ENCODE results near the gene THADA. TPM values are rescaled to one million over a fixed set of nuclear protein-coding genes. Genes with fewer than 3 reads are reported as not detected.

The THADA gene
- total and polyA plus RNA-seq, 5 donors from 2014 or later, result 19.1 to 52.9 (median 20.2) TPM

DNA sequence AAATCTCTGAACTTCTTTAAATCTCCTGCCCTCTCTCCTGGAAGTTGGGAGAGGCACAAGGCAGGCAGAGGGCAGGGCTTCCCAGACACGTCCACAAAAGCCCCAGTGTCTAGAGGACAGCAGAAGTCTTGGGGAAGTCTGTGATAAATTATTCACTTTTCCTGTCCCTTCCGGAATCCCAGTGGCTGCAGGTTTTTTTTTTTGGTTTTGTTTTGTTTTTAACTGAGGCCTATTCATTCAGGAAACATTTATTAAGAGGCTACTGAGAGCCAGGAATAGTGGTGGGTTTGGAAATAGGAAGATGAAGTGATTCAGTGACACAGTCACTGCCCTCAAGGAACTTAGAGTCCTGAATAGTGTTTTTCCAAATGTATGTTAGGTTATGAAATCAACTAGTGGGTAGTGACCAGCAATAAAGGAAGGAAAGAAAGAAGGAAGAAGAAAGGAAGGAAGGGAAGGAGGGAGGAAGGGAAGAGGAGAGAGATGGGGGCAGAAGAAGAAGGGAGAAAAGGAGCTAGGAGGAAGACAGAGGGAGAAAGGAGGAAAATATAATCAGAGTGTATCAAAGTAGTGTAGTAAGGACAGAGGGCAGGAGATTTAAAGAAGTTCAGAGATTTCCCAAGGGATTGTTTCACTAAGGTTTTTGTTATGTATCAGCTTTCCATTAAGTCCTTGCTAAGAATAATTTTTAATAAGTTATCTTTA lies 270.6 kb downstream of the THADA start:
- DNase-seq (no peak), ATAC-seq (ENCODE audit: low read depth in 2 of 2) (no peak)
- Mint-ChIP-seq H3K36me3 (peaks cover 46% of the 10 kb centered on the region), H3K27ac (peak overlapping the region in 1 of 3 donors; percentile 80), H3K9me3 (no peaks in the 10 kb centered on the region), H3K27me3 (no peaks in the 10 kb centered on the region), H3K4me3 (no peak overlapping the region), H3K4me1 (peaks cover 0 to 7% (median 0%) of the 10 kb centered on the region in 4 donors)
- no peak overlapping the region for H3K27ac ChIP-seq (ENCODE audit: insufficient read depth, low read length, poor library complexity, severe bottlenecking)
- H3K4me3 ChIP-seq (ENCODE audit: low read depth, low read length), result no peak overlapping the region
- H3K9me3 ChIP-seq (ENCODE audit: control insufficient read depth in 2 of 2, low read length in 2 of 2), result no peaks in the 10 kb centered on the region
- peaks cover 13% of the 10 kb centered on the region for H3K36me3 ChIP-seq (ENCODE audit: control insufficient read depth, insufficient read depth, low read length)
- no peaks in the 10 kb centered on the region for H3K27me3 ChIP-seq (ENCODE audit: control insufficient read depth, insufficient read depth, low read length)
- H3K4me1 ChIP-seq (ENCODE audit: control insufficient read depth, insufficient read depth, low read length, poor library complexity, severe bottlenecking), result no peaks in the 10 kb centered on the region

DNA sequence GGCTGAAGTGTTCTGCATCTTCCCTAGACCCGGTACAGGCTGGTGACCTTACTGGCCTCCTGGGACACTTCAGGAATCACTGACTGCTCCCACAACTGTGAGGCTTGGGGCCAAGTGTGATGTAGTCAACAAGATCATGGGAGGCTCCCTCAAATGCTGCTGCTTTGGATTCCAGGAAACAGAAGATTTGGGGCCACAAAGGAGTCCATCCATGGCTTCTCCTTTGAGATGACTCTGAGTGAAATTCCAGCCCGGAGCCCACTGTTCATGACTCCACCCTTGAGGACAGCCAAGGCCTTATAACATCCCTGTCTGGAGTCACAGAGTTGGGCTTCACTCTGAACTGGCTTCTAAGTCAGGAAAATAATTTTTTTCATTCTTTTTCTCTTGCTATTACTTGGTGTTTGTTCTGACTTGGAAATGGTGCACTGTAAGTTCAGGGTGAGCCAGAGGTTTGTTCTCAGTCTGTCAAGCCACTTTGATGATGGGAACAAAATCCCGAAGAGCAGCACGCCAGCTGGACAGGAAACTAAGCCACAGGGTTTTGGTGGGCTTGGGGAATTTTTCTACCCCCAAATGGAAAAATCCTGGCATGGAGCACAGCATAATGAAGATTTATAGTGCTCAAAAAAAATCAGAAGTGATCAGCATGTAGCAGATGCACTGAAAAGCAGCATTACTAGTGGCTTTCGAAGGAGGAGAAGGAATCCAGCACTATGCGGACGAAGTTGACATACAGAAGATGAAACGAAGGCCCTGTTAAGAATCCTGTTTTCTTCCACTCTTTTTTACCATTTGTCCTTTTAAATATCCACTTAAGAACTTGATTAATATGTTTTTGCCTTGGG lies 271.4 kb downstream of the THADA start:
- H3K27ac Mint-ChIP-seq, result peak overlapping the region in 1 of 3 donors; percentile 8

DNA sequence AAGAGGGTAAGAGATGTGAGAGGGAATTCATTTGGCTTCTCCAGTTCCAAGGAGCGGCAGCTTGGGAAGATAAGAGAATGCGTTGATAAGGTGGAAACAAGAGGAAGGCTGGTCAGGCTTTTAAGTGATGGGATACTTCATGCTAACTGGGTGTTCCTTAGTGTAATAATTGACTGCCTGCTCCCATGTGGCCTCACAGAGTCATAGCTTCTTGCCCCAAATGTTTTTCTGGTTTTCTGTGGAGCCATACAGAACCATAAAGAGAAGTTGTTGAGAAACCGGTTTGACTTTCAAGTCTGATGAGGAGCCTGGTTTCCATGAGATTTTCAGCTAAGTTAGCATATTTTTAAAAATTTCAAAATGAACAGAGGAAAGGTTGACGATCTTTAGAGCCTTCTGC lies 272.0 kb downstream of the THADA start:
- Histone ChIP-seq H3K36me3 (ENCODE audit: control insufficient read depth, insufficient read depth, low read length) (peaks cover 22% of the 10 kb centered on the region), H3K27me3 (ENCODE audit: control insufficient read depth, insufficient read depth, low read length) (no peaks in the 10 kb centered on the region), H3K4me3 (ENCODE audit: low read depth, low read length) (no peak overlapping the region), H3K27ac (ENCODE audit: insufficient read depth, low read length, poor library complexity, severe bottlenecking) (no peak overlapping the region), H3K4me1 (ENCODE audit: control insufficient read depth, insufficient read depth, low read length, poor library complexity, severe bottlenecking) (no peaks in the 10 kb centered on the region), H3K9me3 (ENCODE audit: control insufficient read depth in 2 of 2, low read length in 2 of 2) (no peaks in the 10 kb centered on the region)
- peaks cover 0 to 8% (median 0%) of the 10 kb centered on the region in 4 donors for H3K4me1 Mint-ChIP-seq
- H3K4me3 Mint-ChIP-seq, result no peak overlapping the region
- DNase-seq (no peak), ATAC-seq (ENCODE audit: low read depth in 2 of 2) (no peak)
- H3K36me3 Mint-ChIP-seq, result peaks cover 52% of the 10 kb centered on the region
- no peaks in the 10 kb centered on the region for H3K27me3 Mint-ChIP-seq
- no peaks in the 10 kb centered on the region for H3K9me3 Mint-ChIP-seq
- H3K27ac Mint-ChIP-seq, result no peak overlapping the region

More for the DNA sequence above, 271.4 kb downstream of the THADA start:
- H3K4me3 ChIP-seq (ENCODE audit: low read depth, low read length), result no peak overlapping the region
- H3K4me3 Mint-ChIP-seq, result no peak overlapping the region
- peaks cover 47% of the 10 kb centered on the region for H3K36me3 Mint-ChIP-seq
- no peaks in the 10 kb centered on the region for H3K4me1 ChIP-seq (ENCODE audit: control insufficient read depth, insufficient read depth, low read length, poor library complexity, severe bottlenecking)
- H3K9me3 Mint-ChIP-seq, result no peaks in the 10 kb centered on the region
- no peaks in the 10 kb centered on the region for H3K27me3 ChIP-seq (ENCODE audit: control insufficient read depth, insufficient read depth, low read length)
- H3K36me3 ChIP-seq (ENCODE audit: control insufficient read depth, insufficient read depth, low read length), result peaks cover 17% of the 10 kb centered on the region
- no peak overlapping the region for H3K27ac ChIP-seq (ENCODE audit: insufficient read depth, low read length, poor library complexity, severe bottlenecking)
- DNase-seq, result no peak
- H3K27me3 Mint-ChIP-seq, result no peaks in the 10 kb centered on the region
- no peak for ATAC-seq (ENCODE audit: low read depth in 2 of 2)
- H3K9me3 ChIP-seq (ENCODE audit: control insufficient read depth in 2 of 2, low read length in 2 of 2), result no peaks in the 10 kb centered on the region
- peaks cover 0 to 7% (median 0%) of the 10 kb centered on the region in 4 donors for H3K4me1 Mint-ChIP-seq

DNA sequence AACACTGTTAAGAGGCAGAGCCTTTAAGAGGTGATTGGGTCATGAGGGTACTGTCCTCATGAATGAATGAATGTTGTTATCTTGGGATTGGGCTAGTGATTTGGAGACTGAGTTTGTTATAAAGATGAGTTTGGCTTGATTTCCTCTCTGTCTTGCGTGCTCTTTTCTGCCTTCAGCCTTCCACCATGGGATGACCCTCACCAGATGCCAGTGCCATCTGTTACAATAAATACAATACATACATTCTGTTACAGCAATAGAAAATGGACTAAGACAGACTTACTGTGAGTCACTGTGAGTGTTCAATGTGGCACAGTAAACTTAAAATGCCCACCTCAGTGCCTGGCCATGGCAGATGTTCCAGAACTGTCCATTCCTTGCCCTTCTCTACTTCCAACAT lies 274.4 kb downstream of the THADA start:
- H3K4me1 ChIP-seq (ENCODE audit: control insufficient read depth, insufficient read depth, low read length, poor library complexity, severe bottlenecking), result no peaks in the 10 kb centered on the region
- Mint-ChIP-seq H3K36me3 (peaks cover 46% of the 10 kb centered on the region), H3K4me3 (no peak overlapping the region), H3K27ac (no peak overlapping the region), H3K9me3 (no peaks in the 10 kb centered on the region), H3K27me3 (no peaks in the 10 kb centered on the region), H3K4me1 (peaks cover 0 to 6% (median 3%) of the 10 kb centered on the region in 4 donors)
- no peak overlapping the region for H3K27ac ChIP-seq (ENCODE audit: insufficient read depth, low read length, poor library complexity, severe bottlenecking)
- H3K9me3 ChIP-seq (ENCODE audit: control insufficient read depth in 2 of 2, low read length in 2 of 2), result no peaks in the 10 kb centered on the region
- DNase-seq, result no peak
- H3K4me3 ChIP-seq (ENCODE audit: low read depth, low read length), result no peak overlapping the region
- ATAC-seq (ENCODE audit: low read depth in 2 of 2), result no peak
- no peaks in the 10 kb centered on the region for H3K27me3 ChIP-seq (ENCODE audit: control insufficient read depth, insufficient read depth, low read length)
- H3K36me3 ChIP-seq (ENCODE audit: control insufficient read depth, insufficient read depth, low read length), result peaks cover 20% of the 10 kb centered on the region

DNA sequence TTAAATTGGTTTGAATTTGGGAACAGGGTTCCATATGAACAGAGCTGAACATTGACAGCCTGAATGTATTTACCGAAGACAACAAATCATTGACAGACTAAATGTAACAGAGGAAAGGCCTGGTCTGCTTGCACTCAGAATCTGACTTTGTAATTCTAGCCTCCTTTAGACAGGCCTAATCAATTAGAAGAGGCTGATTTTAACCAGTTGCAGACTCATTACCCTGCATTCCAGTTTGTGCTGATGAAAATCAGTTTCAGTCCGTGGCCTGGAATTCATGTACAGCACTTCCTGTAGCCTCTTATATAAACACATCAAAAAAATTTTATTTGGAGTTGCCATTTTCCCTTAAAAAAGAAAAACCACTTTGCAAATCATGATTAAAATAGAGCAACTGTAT lies 276.3 kb downstream of the THADA start:
- no peak overlapping the region for H3K4me3 Mint-ChIP-seq
- H3K9me3 ChIP-seq (ENCODE audit: control insufficient read depth in 2 of 2, low read length in 2 of 2), result no peaks in the 10 kb centered on the region
- no peaks in the 10 kb centered on the region for H3K27me3 Mint-ChIP-seq
- H3K27ac ChIP-seq (ENCODE audit: insufficient read depth, low read length, poor library complexity, severe bottlenecking), result no peak overlapping the region
- H3K36me3 Mint-ChIP-seq, result peaks cover 40% of the 10 kb centered on the region
- peaks cover 4 to 10% (median 7%) of the 10 kb centered on the region in 4 donors for H3K4me1 Mint-ChIP-seq
- no peaks in the 10 kb centered on the region for H3K9me3 Mint-ChIP-seq
- ATAC-seq (ENCODE audit: low read depth in 2 of 2) (no peak), DNase-seq (no peak)
- H3K4me3 ChIP-seq (ENCODE audit: low read depth, low read length), result no peak overlapping the region
- no peaks in the 10 kb centered on the region for H3K27me3 ChIP-seq (ENCODE audit: control insufficient read depth, insufficient read depth, low read length)
- peak overlapping the region in 1 of 3 donors; percentile 16 for H3K27ac Mint-ChIP-seq
- H3K36me3 ChIP-seq (ENCODE audit: control insufficient read depth, insufficient read depth, low read length), result peaks cover 20% of the 10 kb centered on the region
- no peaks in the 10 kb centered on the region for H3K4me1 ChIP-seq (ENCODE audit: control insufficient read depth, insufficient read depth, low read length, poor library complexity, severe bottlenecking)

DNA sequence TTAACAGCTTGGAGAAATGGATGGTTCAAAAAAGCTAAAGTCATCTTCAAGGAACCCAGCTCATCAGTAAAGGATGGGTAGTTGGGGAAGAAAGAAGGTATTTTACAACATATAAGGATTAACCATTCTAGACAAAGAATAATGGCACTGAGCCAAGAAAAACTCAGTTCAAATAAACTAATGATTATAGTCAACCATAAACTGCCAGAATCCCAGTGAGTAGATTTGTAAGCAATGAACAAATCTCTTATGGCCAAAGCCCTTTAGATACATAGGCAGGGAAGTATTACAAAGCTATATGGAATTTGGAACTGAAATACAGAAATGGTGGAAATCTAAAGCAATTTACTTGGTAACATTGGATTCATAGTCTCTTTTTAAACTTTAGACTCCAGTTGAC lies 277.0 kb downstream of the THADA start:
- Mint-ChIP-seq H3K4me3 (no peak overlapping the region), H3K27ac (no peak overlapping the region), H3K36me3 (peaks cover 38% of the 10 kb centered on the region), H3K4me1 (peaks cover 4 to 10% (median 7%) of the 10 kb centered on the region in 4 donors), H3K9me3 (no peaks in the 10 kb centered on the region), H3K27me3 (no peaks in the 10 kb centered on the region)
- Histone ChIP-seq H3K36me3 (ENCODE audit: control insufficient read depth, insufficient read depth, low read length) (peaks cover 20% of the 10 kb centered on the region), H3K4me3 (ENCODE audit: low read depth, low read length) (no peak overlapping the region), H3K9me3 (ENCODE audit: control insufficient read depth in 2 of 2, low read length in 2 of 2) (no peaks in the 10 kb centered on the region), H3K27ac (ENCODE audit: insufficient read depth, low read length, poor library complexity, severe bottlenecking) (no peak overlapping the region), H3K4me1 (ENCODE audit: control insufficient read depth, insufficient read depth, low read length, poor library complexity, severe bottlenecking) (no peaks in the 10 kb centered on the region), H3K27me3 (ENCODE audit: control insufficient read depth, insufficient read depth, low read length) (no peaks in the 10 kb centered on the region)
- DNase-seq, result no peak
- ATAC-seq (ENCODE audit: low read depth in 2 of 2), result no peak

DNA sequence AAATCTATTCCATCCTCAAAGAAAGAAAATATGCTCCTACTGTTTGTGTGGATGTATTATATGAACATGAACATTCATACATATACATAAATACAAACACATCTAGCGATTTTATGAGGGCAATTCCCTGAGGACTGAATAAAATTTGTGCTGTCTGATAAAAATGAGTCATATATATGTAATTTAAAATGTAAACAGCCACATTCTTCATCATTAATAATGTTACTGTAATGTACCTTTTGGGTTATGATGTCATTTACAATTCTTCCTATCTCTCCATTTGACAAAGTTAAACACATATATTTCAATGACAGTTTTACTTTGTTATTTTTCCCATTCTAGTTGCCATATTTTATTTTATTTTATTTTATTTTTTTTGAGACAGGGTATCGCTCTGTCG lies 278.2 kb downstream of the THADA start:
- no peak overlapping the region for H3K4me3 Mint-ChIP-seq

More for the DNA sequence above, 278.2 kb downstream of the THADA start:
- no peak overlapping the region for H3K4me3 ChIP-seq (ENCODE audit: low read depth, low read length)
- no peak for DNase-seq
- H3K27ac Mint-ChIP-seq, result peak overlapping the region in 1 of 3 donors; percentile 34
- H3K9me3 Mint-ChIP-seq, result no peaks in the 10 kb centered on the region
- no peaks in the 10 kb centered on the region for H3K9me3 ChIP-seq (ENCODE audit: control insufficient read depth in 2 of 2, low read length in 2 of 2)
- H3K27me3 ChIP-seq (ENCODE audit: control insufficient read depth, insufficient read depth, low read length), result no peaks in the 10 kb centered on the region
- ATAC-seq (ENCODE audit: low read depth in 2 of 2), result no peak
- H3K4me1 Mint-ChIP-seq, result peaks cover 4 to 9% (median 6%) of the 10 kb centered on the region in 4 donors
- H3K36me3 Mint-ChIP-seq, result peaks cover 32% of the 10 kb centered on the region
- H3K27me3 Mint-ChIP-seq, result no peaks in the 10 kb centered on the region
- H3K4me1 ChIP-seq (ENCODE audit: control insufficient read depth, insufficient read depth, low read length, poor library complexity, severe bottlenecking), result no peaks in the 10 kb centered on the region
- H3K27ac ChIP-seq (ENCODE audit: insufficient read depth, low read length, poor library complexity, severe bottlenecking), result no peak overlapping the region
- peaks cover 20% of the 10 kb centered on the region for H3K36me3 ChIP-seq (ENCODE audit: control insufficient read depth, insufficient read depth, low read length)
